SK-N-SH (cell line): ENCODE results near the gene PTDSS2. TPM values are rescaled to one million over a fixed set of nuclear protein-coding genes. Genes with fewer than 3 reads are reported as not detected.

ENCODE experiments used
- CTCF ChIA-PET: fragments of 300-600, 350-600 bp; formaldehyde crosslinking; extraction: SDS; loops from one replicate; lab custom pipeline; 2021; lab: Yijun Ruan, JAX
- POLR2A ChIA-PET: fragments of 350-600 bp; sonication (Branson Sonifier 250); formaldehyde crosslinking; extraction: SDS; loops from one replicate; lab custom pipeline; 2020; ENCODE audit warnings: antibody characterized with exemption, inconsistent platforms; lab: Yijun Ruan, JAX
- DNase-seq: peaks from one replicate; pipeline ENCODE4 v3.0.0; 2012
- H2AFZ ChIP-seq: fragments of 200-600 bp; sonication (generic); 2 replicates; pipeline ENCODE4 v1.8.1; 2016; ENCODE audit warnings: antibody characterized with exemption, mild to moderate bottlenecking, low read depth
- H3F3A ChIP-seq: fragments of 200-600 bp; sonication (generic); replicated peaks from 2 replicates; pipeline ENCODE3; 2016; ENCODE audit warnings: antibody characterized with exemption, mild to moderate bottlenecking; ENCODE audit not compliant: insufficient read depth
- H3K27ac ChIP-seq, 2 experiments: fragments of 200-500 bp in 1 of 2; fragments of 200-600 bp in 1 of 2; sonication (Bioruptor generic) in 1 of 2; sonication (generic), shearing (Covaris generic) in 1 of 2; 2 replicates each; pipeline versions ENCODE4 v1.5.1 to v1.6.1; 2014 to 2016; ENCODE audit warnings: low read depth in 2 of 2, inconsistent platforms in 1 of 2, low read length in 1 of 2, mild to moderate bottlenecking in 1 of 2, mixed read lengths in 1 of 2
- H3K27me3 ChIP-seq: fragments of 200-600 bp; sonication (generic), shearing (Covaris generic); 2 replicates; pipeline ENCODE4 v1.6.1; 2016; ENCODE audit warnings: mixed run types; ENCODE audit not compliant: insufficient read depth
- H3K36me3 ChIP-seq, 2 experiments: fragments of 200-500 bp in 1 of 2; fragments of 200-600 bp in 1 of 2; sonication (Bioruptor generic) in 1 of 2; sonication (generic) in 1 of 2; replicated peaks in 1 of 2; 2 replicates each; pipeline versions ENCODE3 to v1.5.1; 2014 to 2016; ENCODE audit warnings: low read length in 1 of 2, mild to moderate bottlenecking in 1 of 2; ENCODE audit not compliant: insufficient read depth in 2 of 2, control insufficient read depth in 1 of 2
- H3K4me1 ChIP-seq, 2 experiments: fragments of 200-500 bp in 1 of 2; fragments of 200-600 bp in 1 of 2; sonication (Bioruptor generic) in 1 of 2; sonication (generic), shearing (Covaris generic) in 1 of 2; 2 replicates each; pipeline versions ENCODE4 v1.5.1 to v1.6.1; 2014 to 2016; ENCODE audit warnings: low read depth in 1 of 2, low read length in 1 of 2, mixed run types in 1 of 2; ENCODE audit not compliant: insufficient read depth in 2 of 2, control insufficient read depth in 1 of 2
- H3K4me2 ChIP-seq: fragments of 200-600 bp; sonication (generic), shearing (Covaris generic); 2 replicates; pipeline ENCODE4 v1.6.1; 2017; ENCODE audit warnings: mixed run types
- H3K4me3 ChIP-seq, 2 experiments: fragments of 200-500 bp in 1 of 2; fragments of 200-600 bp in 1 of 2; sonication (Bioruptor generic) in 1 of 2; sonication (generic), shearing (Covaris generic) in 1 of 2; 2 replicates each; pipeline versions ENCODE4 v1.5.1 to v1.8.1; 2014 to 2016; ENCODE audit warnings: low read depth in 2 of 2, inconsistent platforms in 1 of 2, low read length in 1 of 2, mild to moderate bottlenecking in 1 of 2, mixed read lengths in 1 of 2, moderate library complexity in 1 of 2
- H3K79me2 ChIP-seq: fragments of 200-600 bp; sonication (generic); 2 replicates; pipeline ENCODE4 v1.8.1; 2017; ENCODE audit warnings: mild to moderate bottlenecking; ENCODE audit not compliant: insufficient read depth
- H3K9ac ChIP-seq: fragments of 200-600 bp; sonication (generic); 2 replicates; pipeline ENCODE4 v1.6.1; 2017; ENCODE audit warnings: mixed run types
- H3K9me2 ChIP-seq: fragments of 200-600 bp; sonication (generic); 2 replicates; pipeline ENCODE4 v1.6.1; 2017; ENCODE audit warnings: mixed run types
- H3K9me3 ChIP-seq: fragments of 200-600 bp; sonication (generic); 2 replicates; pipeline ENCODE4 v1.6.1; 2017; ENCODE audit warnings: mixed run types, mild to moderate bottlenecking, moderate library complexity
- H4K20me1 ChIP-seq: fragments of 200-600 bp; sonication (generic); 2 replicates; pipeline ENCODE4 v1.6.1; 2017; ENCODE audit warnings: mild to moderate bottlenecking, mixed run types; ENCODE audit not compliant: insufficient read depth
- GATA2 ChIP-seq: sonication (generic); formaldehyde crosslinking; IDR thresholded peaks from 2 replicates; pipeline ENCODE4 v1.5.0; 2020; ENCODE audit warnings: mild to moderate bottlenecking, missing genetic modification reagents
- MEF2A ChIP-seq: IDR thresholded peaks from 2 replicates; pipeline ENCODE4 v1.4.0; 2012; ENCODE audit warnings: low read depth, borderline replicate concordance
- POLR2AphosphoS5 ChIP-seq: IDR thresholded peaks from 2 replicates; pipeline ENCODE4 v1.6.1; 2012; ENCODE audit warnings: low read depth, low read length
- RAD21 ChIP-seq: IDR thresholded peaks from 2 replicates; pipeline ENCODE4 v1.6.1; 2012; ENCODE audit warnings: mild to moderate bottlenecking, low read length
- RXRA ChIP-seq: IDR thresholded peaks from 2 replicates; pipeline ENCODE4 v1.4.0; 2012; ENCODE audit warnings: low read depth, mild to moderate bottlenecking, borderline replicate concordance
- SIN3A ChIP-seq: IDR thresholded peaks from 2 replicates; pipeline ENCODE4 v1.6.1; 2012; ENCODE audit warnings: low read depth, mild to moderate bottlenecking, low read length, moderate library complexity, borderline replicate concordance
- SMC3 ChIP-seq: IDR thresholded peaks from 2 replicates; pipeline ENCODE4 v1.6.1; 2012; ENCODE audit warnings: low read depth, low read length, improper control_type of control experiment
- WGBS: methylation state at CpG from one replicate; pipeline ENCODE4 v1.1.6; 2017; ENCODE audit warnings: low lambda C conversion rate; 5-methylcytosine and 5-hydroxymethylcytosine counted together
- polyA plus RNA-seq, 3 experiments: library from polyadenylated mRNA; depleted of rRNA; stranded (reverse); fragments of >200 nt; gene quantifications; 2 replicates each; pipeline ENCODE4 v1.2.3, GENCODE V29; 2012

PTDSS2 gene
- polyA plus RNA-seq, 1 of the 3 experiments (the other 2 are of a cell fraction): 28.6 TPM

GRCh38 chr11:494761-495536 is 44.9 kb downstream of the PTDSS2 start:
- Histone ChIP-seq H3K36me3 (peaks cover 16 to 67% of the 10 kb centered on the region in 2 experiments), H3K9me3 (no peaks in the 10 kb centered on the region), H3K4me1 (no peaks in the 10 kb centered on the region; a peak in 1 of 4 replicates), H2AFZ (no peak overlapping the region), H3K4me3 (no peak overlapping the region), H3K27me3 (no peaks in the 10 kb centered on the region), H4K20me1 (no peaks in the 10 kb centered on the region), H3K27ac (no peak overlapping the region; a peak in 1 of 4 replicates), H3F3A (peaks cover 5% of the 10 kb centered on the region), H3K4me2 (no peak overlapping the region)
- 98% methylated on average over 25 of the region's 37 CpGs for WGBS
- POLR2A ChIA-PET: no interaction called here
- CTCF ChIA-PET: no interaction called here
- DNase-seq: peak; percentile 44
- TF ChIP-seq MEF2A: no peak
- TF ChIP-seq, all 33 proteins: peak for 0
- Histone ChIP-seq H3K79me2 (0 out of 2 replicates have a peak, but pooled peaks cover 3% of the 10 kb centered on the region), H3K9me2 (no peaks in the 10 kb centered on the region), H3K9ac (no peak overlapping the region)

- 82% methylated on average over 7 of the region's 10 CpGs for WGBS
- no peaks in the 10 kb centered on the region for H4K20me1 ChIP-seq
- ChIA-PET CTCF (no interaction called here), POLR2A (no interaction called here)
- H3K27me3 ChIP-seq: no peaks in the 10 kb centered on the region
- no peak overlapping the region for H2AFZ ChIP-seq
- H3K4me3 ChIP-seq: no peak overlapping the region
- H3F3A ChIP-seq: peaks cover 5% of the 10 kb centered on the region
- H3K4me2 ChIP-seq: no peak overlapping the region
- H3K27ac ChIP-seq: no peak overlapping the region; a peak in 1 of 4 replicates
- peaks cover 16 to 67% of the 10 kb centered on the region in 2 experiments for H3K36me3 ChIP-seq
- 0 out of 2 replicates have a peak, but pooled peaks cover 3% of the 10 kb centered on the region for H3K79me2 ChIP-seq
- H3K9me2 ChIP-seq: no peaks in the 10 kb centered on the region
- no peak for TF ChIP-seq RXRA
- no peak for TF ChIP-seq RAD21
- TF ChIP-seq SMC3: no peak
- no peak for TF ChIP-seq SIN3A
- no peak overlapping the region for H3K9ac ChIP-seq
- DNase-seq: no peak
- H3K4me1 ChIP-seq: no peaks in the 10 kb centered on the region; a peak in 1 of 4 replicates
- H3K9me3 ChIP-seq: no peaks in the 10 kb centered on the region
Measured at GRCh38 chr11:495537-495931, 45.5 kb downstream of the PTDSS2 start.

DNA sequence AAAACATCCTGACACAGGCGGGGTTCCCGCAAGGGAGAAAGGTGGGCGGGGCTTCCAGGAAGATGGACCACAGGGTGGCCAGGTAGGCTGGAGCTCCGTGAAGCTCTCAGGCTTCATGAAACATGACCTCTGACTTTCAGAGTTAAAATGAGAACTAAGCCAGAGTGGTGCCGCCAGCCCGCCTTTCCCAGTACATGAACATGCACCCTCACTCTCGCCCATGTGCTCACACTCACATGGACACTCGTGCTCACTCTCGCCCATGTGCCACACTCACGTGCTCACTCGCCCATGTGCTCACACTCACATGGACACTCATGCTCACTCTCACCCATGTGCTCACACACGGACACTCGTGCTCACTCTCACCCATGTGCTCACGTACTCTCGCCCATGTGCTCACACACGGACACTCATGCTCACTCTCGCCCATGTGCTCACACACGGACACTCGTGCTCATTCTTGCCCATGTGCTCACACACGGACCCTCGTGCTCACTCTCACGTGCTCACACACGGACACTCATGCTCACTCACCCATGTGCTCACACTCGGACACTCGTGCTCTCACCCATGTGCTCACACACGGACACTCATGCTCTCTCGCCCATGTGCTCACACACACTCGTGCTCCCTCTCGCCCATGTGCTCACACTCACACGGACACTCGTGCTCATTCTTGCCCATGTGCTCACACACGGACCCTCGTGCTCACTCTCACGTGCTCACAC is 46.9 kb downstream of the PTDSS2 start:
- ChIA-PET CTCF (no interaction called here), POLR2A (interaction anchor here (1.6 kb wide), 1 partner anchor 10 kb away, joined by 4 read pairs; the partner anchor contains the start of gene RNH1)
- Histone ChIP-seq H3K79me2 (peaks cover 5% of the 10 kb centered on the region; the same call in 1 of the 2 replicates), H3K4me2 (no peak overlapping the region), H3K27me3 (no peaks in the 10 kb centered on the region), H2AFZ (no peak overlapping the region), H4K20me1 (no peaks in the 10 kb centered on the region), H3K36me3 (peaks cover 16 to 72% of the 10 kb centered on the region in 2 experiments), H3K9ac (no peak overlapping the region), H3F3A (peaks cover 5% of the 10 kb centered on the region), H3K4me1 (no peaks in the 10 kb centered on the region; a peak in 1 of 4 replicates), H3K4me3 (no peak overlapping the region), H3K27ac (no peak overlapping the region), H3K9me2 (no peaks in the 10 kb centered on the region), H3K9me3 (no peaks in the 10 kb centered on the region)
- DNase-seq: peak; percentile 32
- TF ChIP-seq GATA2 (CRISPR knock-in tag): no peak
- TF ChIP-seq POLR2AphosphoS5: 0 out of 2 replicates have a peak, but pooled peaks have one; percentile 5
- WGBS: 96% methylated on average over 34 of the region's 34 CpGs
